Pancreas (tissue), 10 donors: ENCODE data around the gene MRAP2. TPM values are rescaled to one million over a fixed set of nuclear protein-coding genes. Genes with fewer than 3 reads are reported as not detected.
"Not testable (repeated sequence)": the region's sequence is repeated elsewhere in the genome, so short reads cannot be mapped to it uniquely, and the experiment has no call there.

Source experiments
- ATAC-seq, 4 donors: fragments of 200-7000 bp; cut with Tn5 transposase; one replicate each; pipeline versions ENCODE4 v1.8.0 to v1.9.1; 2020; ENCODE audit warnings: mild to moderate bottlenecking in 4 of 4, moderate library complexity in 4 of 4
- DNase-seq, 6 donors: peaks; one replicate each; pipeline ENCODE4 v3.0.0-alpha.2; 2020
- FAIRE-seq: peaks from 2 replicates; lab custom pipeline; 2012; peaks lifted over from hg19 to GRCh38; lab: Jason Lieb, UNC
- H3K27ac ChIP-seq, 4 donors: fragments of 200-600 bp; sonication (generic); 1 replicate in 3 of 4; 2 replicates in 1 of 4; pipeline versions ENCODE4 v1.5.0 to v1.8.0; 2020
- H3K27me3 ChIP-seq, 4 donors: fragments of 200-600 bp; one replicate each; pipeline ENCODE4 v1.8.0; 2021
- H3K36me3 ChIP-seq, 3 donors: fragments of 200-600 bp; sonication (generic) in 1 of 3; one replicate each; pipeline versions ENCODE4 v1.5.0 to v1.8.0; 2020 to 2021
- H3K4me1 ChIP-seq, 3 donors: fragments of 200-600 bp; one replicate each; pipeline ENCODE4 v1.8.0; 2021
- H3K4me3 ChIP-seq, 4 donors: fragments of 200-600 bp; sonication (generic) in 2 of 4; one replicate each; pipeline versions ENCODE4 v1.5.0 to v1.8.0; 2020 to 2021
- H3K9me3 ChIP-seq, 4 donors: fragments of 200-600 bp; one replicate each; pipeline ENCODE4 v1.8.0; 2021
- CTCF ChIP-seq, 4 donors: fragments of 200-600 bp; sonication (generic) in 3 of 4; IDR thresholded peaks; one replicate each; pipeline versions ENCODE4 v1.5.0 to v1.8.0; 2021; ENCODE audit warnings: antibody characterized with exemption in 4 of 4
- WGBS, 2 donors: extraction: QIAGEN DNeasy Blood & Tissue Kit; methylation state at CpG; one replicate each; pipeline ENCODE4 v1.1.7; 2013; 5-methylcytosine and 5-hydroxymethylcytosine counted together
- intact Hi-C, 3 donors: fragments of 100-400 bp; cut with DNase I; formaldehyde crosslinking; loops; one replicate each; pipeline versions ENCODE4 v1.11.1 to v1.14.2; 2022
- polyA plus RNA-seq, 2 donors: library from polyadenylated mRNA; stranded (reverse); fragments of 200-250 nt; gene quantifications; one replicate each; pipeline ENCODE4 v1.2.3, GENCODE V29; 2013
- total RNA-seq, 6 donors: library from RNA; stranded (reverse); fragmentation: NEBNext Ultra II Directional in 4 of 6; extraction: Animal tissue kit (Norgen Biotek cat#: 25700) in 4 of 6; gene quantifications; one replicate each; pipeline versions ENCODE4 v1.2.1 to v1.2.4, GENCODE V29; 2021 to 2023
- donor health status: healthy with polysubstance abuse.
- donor health status: DM: no; HTN: no; CAD: no; lungs with moderate emphysema.
- donor health status: DM: no; HTN: no; CAD: no.
- donor health status: control.
- donor health status: control.
- donor health status: Bipolar disorder and iron deficiency.
- donor health status: DM: yes; HTN: yes; CAD: no.
- donor health status: DM: no; HTN: no; CAD: no.
- donor health status: DM: no; HTN: no; CAD: no.
- donor health status: DM: yes; HTN: yes; CAD: no.

MRAP2 gene
- total and polyA plus RNA-seq, 8 donors = 0.88 to 20.2 (median 2.9) TPM

- Histone ChIP-seq H3K4me1 (no peaks in the 10 kb centered on the region), H3K36me3 (no peaks in the 10 kb centered on the region), H3K4me3 (no peak overlapping the region), H3K27ac (no peak overlapping the region), H3K27me3 (no peaks in the 10 kb centered on the region), H3K9me3 (no peaks in the 10 kb centered on the region)
- ATAC-seq (no peak), FAIRE-seq (no peak), DNase-seq (no peak)
- TF ChIP-seq CTCF (IDR thresholded peaks at IDR 0.05) = no peak
- intact Hi-C loops = no loop called here
Observed at GRCh38 chr6:84095156-84095555, 61.6 kb downstream of the MRAP2 start.

DNA sequence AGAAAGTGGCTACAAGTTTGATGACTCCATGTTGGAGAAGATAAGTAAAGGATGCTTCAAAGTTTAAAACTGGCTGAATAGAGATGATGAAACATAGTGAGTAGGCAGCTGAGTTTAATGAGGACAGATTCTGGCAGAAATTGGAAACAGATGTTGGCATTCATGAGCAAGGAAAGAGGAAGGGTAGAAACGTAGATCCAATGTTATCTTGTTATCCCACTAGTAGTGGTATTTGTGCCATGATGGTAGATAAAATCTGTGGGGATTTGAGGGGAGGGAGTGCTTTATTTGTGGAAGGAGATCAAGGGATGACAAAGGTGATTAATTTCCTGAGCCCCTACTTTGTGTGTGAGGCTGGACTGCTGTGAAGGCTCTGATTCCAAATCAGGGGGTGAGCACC lies 69.5 kb downstream of the MRAP2 start:
- Histone ChIP-seq H3K9me3 (no peaks in the 10 kb centered on the region), H3K4me1 (no peaks in the 10 kb centered on the region), H3K36me3 (no peaks in the 10 kb centered on the region), H3K27me3 (no peaks in the 10 kb centered on the region), H3K4me3 (no peak overlapping the region), H3K27ac (no peak overlapping the region)
- WGBS, 2 donors = 15 to 41% methylated on average over 1 of the region's 1 CpG
- DNase-seq = no peak
- intact Hi-C loops = no loop called here
- no peak for ATAC-seq
- no peak for FAIRE-seq
- no peak for TF ChIP-seq CTCF (IDR thresholded peaks at IDR 0.05)

- H3K9me3 ChIP-seq, H3K4me1 ChIP-seq, ATAC-seq, H3K36me3 ChIP-seq, H3K27me3 ChIP-seq, FAIRE-seq, DNase-seq, H3K27ac ChIP-seq, intact Hi-C loops, H3K4me3 ChIP-seq: not testable (repeated sequence)
- 55 to 77% methylated on average over 3 of the region's 3 CpGs for WGBS, 2 donors
Observed at GRCh38 chr6:84105215-84105924, 71.8 kb downstream of the MRAP2 start.

DNA sequence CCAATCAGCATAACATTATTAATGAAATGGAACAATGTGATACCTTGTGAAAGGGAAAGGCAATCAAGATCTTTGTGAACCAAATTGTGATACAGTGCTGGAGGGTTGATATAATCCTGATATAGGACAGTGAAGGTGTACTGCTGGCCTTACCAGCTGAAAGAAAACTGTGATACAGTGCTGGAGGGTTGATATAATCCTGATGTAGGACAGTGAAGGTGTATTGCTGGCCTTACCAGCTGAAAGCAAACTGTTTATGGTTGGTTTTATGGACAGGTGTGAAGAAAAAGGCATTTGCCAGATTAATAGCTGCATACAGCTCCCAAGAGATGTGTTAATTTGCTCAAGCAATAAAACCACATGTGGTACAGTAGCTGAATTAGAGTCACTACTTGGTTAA lies 73.9 kb downstream of the MRAP2 start:
- ATAC-seq (no peak), DNase-seq (no peak), FAIRE-seq (no peak)
- Histone ChIP-seq H3K4me3 (no peak overlapping the region), H3K4me1 (no peaks in the 10 kb centered on the region), H3K27ac (no peak overlapping the region), H3K9me3 (no peaks in the 10 kb centered on the region), H3K36me3 (no peaks in the 10 kb centered on the region), H3K27me3 (no peaks in the 10 kb centered on the region)
- no peak for TF ChIP-seq CTCF (IDR thresholded peaks at IDR 0.05)
- intact Hi-C loops = no loop called here

DNA sequence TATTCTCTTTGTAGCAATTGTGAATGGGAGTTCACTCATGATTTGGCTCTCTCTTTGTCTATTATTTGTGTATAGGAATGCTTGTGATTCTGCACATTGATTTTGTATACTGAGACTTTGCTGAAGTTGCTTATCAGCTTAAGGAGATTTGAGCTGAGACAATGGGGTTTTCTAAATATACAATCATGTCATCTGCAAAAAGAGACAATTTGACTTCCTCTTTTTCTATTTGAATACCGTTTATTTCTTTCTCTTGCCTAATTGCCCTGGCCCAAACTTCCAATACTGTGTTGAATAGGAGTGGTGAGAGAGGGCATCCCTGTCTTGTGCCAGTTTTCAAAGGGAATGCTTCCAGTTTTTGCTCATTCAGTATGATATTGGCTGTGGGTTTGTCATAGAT lies 77.8 kb downstream of the MRAP2 start:
- H3K9me3 ChIP-seq, H3K4me1 ChIP-seq, intact Hi-C loops, H3K27me3 ChIP-seq, DNase-seq, H3K4me3 ChIP-seq, ATAC-seq, FAIRE-seq, H3K27ac ChIP-seq, H3K36me3 ChIP-seq: not testable (repeated sequence)
- WGBS, 2 donors = 41 to 76% methylated on average over 1 of the region's 1 CpG

- ATAC-seq, H3K4me3 ChIP-seq, H3K9me3 ChIP-seq, H3K4me1 ChIP-seq, DNase-seq, FAIRE-seq, H3K36me3 ChIP-seq, H3K27ac ChIP-seq, H3K27me3 ChIP-seq, intact Hi-C loops: not testable (repeated sequence)
- 52 to 65% methylated on average over 8 of the region's 8 CpGs for WGBS, 2 donors
Observed at GRCh38 chr6:84114933-84115594, 81.5 kb downstream of the MRAP2 start.
